Adrenal gland (tissue), 5 donors: ENCODE data around the gene RCN2.

ENCODE experiments used
- POLR2A ChIP-seq, 2 donors: fragments of 450-650 bp; IDR thresholded peaks; one replicate each; pipeline ENCODE4 v1.6.1; 2017; ENCODE audit warnings: antibody characterized with exemption in 2 of 2, mild to moderate bottlenecking in 2 of 2, moderate library complexity in 1 of 2
- TF ChIP-seq, protein P1 (sequence below), 6 experiments: fragments of 450-650 bp in 4 of 6; fragments of 200-600 bp in 2 of 6; sonication (generic) in 1 of 6; IDR thresholded peaks; 1 replicate in 5 of 6; 2 replicates in 1 of 6; pipeline versions ENCODE4 v1.5.1 to v1.8.0; 2016 to 2021; ENCODE audit warnings: antibody characterized with exemption in 6 of 6, mild to moderate bottlenecking in 2 of 6, moderate library complexity in 1 of 6
- donor health status: DM: no; HTN: no; CAD: no.

GRCh38 chr15:76962337-76963013 lies 30.9 kb downstream of the RCN2 start:
- TF ChIP-seq, protein P1, sequence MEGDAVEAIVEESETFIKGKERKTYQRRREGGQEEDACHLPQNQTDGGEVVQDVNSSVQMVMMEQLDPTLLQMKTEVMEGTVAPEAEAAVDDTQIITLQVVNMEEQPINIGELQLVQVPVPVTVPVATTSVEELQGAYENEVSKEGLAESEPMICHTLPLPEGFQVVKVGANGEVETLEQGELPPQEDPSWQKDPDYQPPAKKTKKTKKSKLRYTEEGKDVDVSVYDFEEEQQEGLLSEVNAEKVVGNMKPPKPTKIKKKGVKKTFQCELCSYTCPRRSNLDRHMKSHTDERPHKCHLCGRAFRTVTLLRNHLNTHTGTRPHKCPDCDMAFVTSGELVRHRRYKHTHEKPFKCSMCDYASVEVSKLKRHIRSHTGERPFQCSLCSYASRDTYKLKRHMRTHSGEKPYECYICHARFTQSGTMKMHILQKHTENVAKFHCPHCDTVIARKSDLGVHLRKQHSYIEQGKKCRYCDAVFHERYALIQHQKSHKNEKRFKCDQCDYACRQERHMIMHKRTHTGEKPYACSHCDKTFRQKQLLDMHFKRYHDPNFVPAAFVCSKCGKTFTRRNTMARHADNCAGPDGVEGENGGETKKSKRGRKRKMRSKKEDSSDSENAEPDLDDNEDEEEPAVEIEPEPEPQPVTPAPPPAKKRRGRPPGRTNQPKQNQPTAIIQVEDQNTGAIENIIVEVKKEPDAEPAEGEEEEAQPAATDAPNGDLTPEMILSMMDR (IDR thresholded peaks at IDR 0.05): no peak
- no peak for TF ChIP-seq POLR2A (IDR thresholded peaks at IDR 0.05)
